Astrocyte (in vitro differentiated cells and primary cell): Measurements from ENCODE around the gene TENT5C. TPM values are rescaled to one million over a fixed set of nuclear protein-coding genes. Genes with fewer than 3 reads are reported as not detected.

Source experiments
- DNase-seq: peaks from one replicate; pipeline ENCODE4 v3.0.0-alpha.2; 2010; ENCODE audit warnings: low read depth
- FAIRE-seq: peaks from 2 replicates; lab custom pipeline; 2011; peaks lifted over from hg19 to GRCh38; lab: Jason Lieb, UNC
- H2AFZ ChIP-seq: 2 replicates; pipeline ENCODE4 v1.6.0; 2012; ENCODE audit warnings: low read depth, low read length, inconsistent platforms
- H3K27ac ChIP-seq: 2 replicates; pipeline ENCODE4 v1.5.1; 2011; ENCODE audit warnings: low read depth, low read length, inconsistent platforms
- H3K27me3 ChIP-seq: 2 replicates; pipeline ENCODE4 v1.6.0; 2011; ENCODE audit warnings: low read length, inconsistent platforms; ENCODE audit not compliant: insufficient read depth
- H3K36me3 ChIP-seq: 2 replicates; pipeline ENCODE4 v1.5.1; 2011; ENCODE audit warnings: low read length, inconsistent platforms; ENCODE audit not compliant: insufficient read depth
- H3K4me1 ChIP-seq: 2 replicates; pipeline ENCODE4 v1.5.1; 2011; ENCODE audit warnings: low read length, inconsistent platforms; ENCODE audit not compliant: insufficient read depth
- H3K4me2 ChIP-seq: 2 replicates; pipeline ENCODE4 v1.6.0; 2012; ENCODE audit warnings: low read length, inconsistent platforms
- H3K4me3 ChIP-seq: 2 replicates; pipeline ENCODE4 v1.5.1; 2011; ENCODE audit warnings: low read depth, mild to moderate bottlenecking, low read length, inconsistent platforms; ENCODE audit not compliant: insufficient read depth
- H3K79me2 ChIP-seq: 2 replicates; pipeline ENCODE4 v1.6.0; 2012; ENCODE audit warnings: mild to moderate bottlenecking, low read length, inconsistent platforms; ENCODE audit not compliant: insufficient read depth
- H3K9ac ChIP-seq: 2 replicates; pipeline ENCODE4 v1.6.0; 2012; ENCODE audit warnings: mild to moderate bottlenecking, low read length, inconsistent platforms
- H3K9me3 ChIP-seq: 2 replicates; pipeline ENCODE4 v1.5.1; 2012; ENCODE audit warnings: low read depth, mild to moderate bottlenecking, low read length, inconsistent platforms; ENCODE audit not compliant: insufficient read depth
- H4K20me1 ChIP-seq: 2 replicates; pipeline ENCODE4 v1.6.0; 2012; ENCODE audit warnings: low read length, inconsistent platforms; ENCODE audit not compliant: insufficient read depth
- H3K27ac Mint-ChIP-seq: one replicate; pipeline ENCODE4 v1.8.0; 2021; ENCODE audit warnings: mild to moderate bottlenecking, mixed read lengths; ENCODE audit not compliant: unreplicated experiment
- H3K27me3 Mint-ChIP-seq: one replicate; pipeline ENCODE4 v1.8.0; 2021; ENCODE audit warnings: low read depth, mixed read lengths; ENCODE audit not compliant: unreplicated experiment
- H3K36me3 Mint-ChIP-seq: one replicate; pipeline ENCODE4 v1.8.0; 2021; ENCODE audit warnings: low read depth, mixed read lengths; ENCODE audit not compliant: unreplicated experiment
- H3K4me1 Mint-ChIP-seq: one replicate; pipeline ENCODE4 v1.8.0; 2021; ENCODE audit warnings: low read depth, mixed read lengths; ENCODE audit not compliant: unreplicated experiment
- H3K4me3 Mint-ChIP-seq: one replicate; pipeline ENCODE4 v1.8.0; 2021; ENCODE audit warnings: mild to moderate bottlenecking, moderate library complexity, mixed read lengths; ENCODE audit not compliant: unreplicated experiment
- H3K9me3 Mint-ChIP-seq: one replicate; pipeline ENCODE4 v1.8.0; 2021; ENCODE audit warnings: mild to moderate bottlenecking, mixed read lengths; ENCODE audit not compliant: unreplicated experiment
- EZH2 ChIP-seq: IDR thresholded peaks from 2 replicates; pipeline ENCODE4 v1.6.1; 2012; ENCODE audit warnings: mild to moderate bottlenecking, low read length, inconsistent platforms; ENCODE audit not compliant: insufficient read depth
- total RNA-seq: library from RNA; stranded (reverse); gene quantifications from 2 replicates; pipeline ENCODE4 v1.2.1, GENCODE V29; 2021
- TF ChIP-seq, protein P1 (sequence below): IDR thresholded peaks from 2 replicates; pipeline ENCODE4 v1.5.1; 2011; ENCODE audit warnings: low read depth, mild to moderate bottlenecking, inconsistent platforms, low read length, moderate library complexity; ENCODE audit not compliant: insufficient read depth

TENT5C gene
- total RNA-seq, 1 donor from 2014 or later: 0.77 TPM

DNA sequence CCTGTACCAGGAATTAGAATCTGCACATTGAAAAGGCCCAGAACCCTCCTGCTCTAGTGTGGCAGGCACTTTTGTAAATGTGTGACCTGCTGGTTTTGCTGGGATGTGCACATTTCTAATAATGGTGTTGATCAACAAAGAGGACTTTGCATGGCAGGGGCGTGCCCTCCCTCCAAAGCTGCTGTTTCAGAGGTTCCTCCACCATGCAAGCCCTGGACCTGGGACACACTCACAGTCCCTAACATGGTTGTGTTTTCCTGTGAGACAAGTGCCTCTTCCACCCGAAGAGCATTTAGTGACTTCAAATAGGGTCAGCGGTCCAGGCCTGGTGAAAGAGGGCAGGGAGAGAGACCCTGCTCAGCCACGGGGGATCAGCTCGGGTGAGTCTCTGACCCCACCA, 28.1 kb downstream of the TENT5C start:
- H3K9me3 ChIP-seq: no peaks in the 10 kb centered on the region
- H3K36me3 Mint-ChIP-seq: peaks cover 2% of the 10 kb centered on the region
- no peak overlapping the region for H3K9ac ChIP-seq
- H3K27ac Mint-ChIP-seq: no peak overlapping the region
- H3K4me1 Mint-ChIP-seq: peaks cover 5% of the 10 kb centered on the region
- DNase-seq (no peak), FAIRE-seq (no peak)
- no peaks in the 10 kb centered on the region for H3K79me2 ChIP-seq
- TF ChIP-seq EZH2: no peak
- TF ChIP-seq, protein P1, sequence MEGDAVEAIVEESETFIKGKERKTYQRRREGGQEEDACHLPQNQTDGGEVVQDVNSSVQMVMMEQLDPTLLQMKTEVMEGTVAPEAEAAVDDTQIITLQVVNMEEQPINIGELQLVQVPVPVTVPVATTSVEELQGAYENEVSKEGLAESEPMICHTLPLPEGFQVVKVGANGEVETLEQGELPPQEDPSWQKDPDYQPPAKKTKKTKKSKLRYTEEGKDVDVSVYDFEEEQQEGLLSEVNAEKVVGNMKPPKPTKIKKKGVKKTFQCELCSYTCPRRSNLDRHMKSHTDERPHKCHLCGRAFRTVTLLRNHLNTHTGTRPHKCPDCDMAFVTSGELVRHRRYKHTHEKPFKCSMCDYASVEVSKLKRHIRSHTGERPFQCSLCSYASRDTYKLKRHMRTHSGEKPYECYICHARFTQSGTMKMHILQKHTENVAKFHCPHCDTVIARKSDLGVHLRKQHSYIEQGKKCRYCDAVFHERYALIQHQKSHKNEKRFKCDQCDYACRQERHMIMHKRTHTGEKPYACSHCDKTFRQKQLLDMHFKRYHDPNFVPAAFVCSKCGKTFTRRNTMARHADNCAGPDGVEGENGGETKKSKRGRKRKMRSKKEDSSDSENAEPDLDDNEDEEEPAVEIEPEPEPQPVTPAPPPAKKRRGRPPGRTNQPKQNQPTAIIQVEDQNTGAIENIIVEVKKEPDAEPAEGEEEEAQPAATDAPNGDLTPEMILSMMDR: no peak
- H4K20me1 ChIP-seq: no peaks in the 10 kb centered on the region
- H3K36me3 ChIP-seq: no peaks in the 10 kb centered on the region
- H3K4me3 Mint-ChIP-seq: no peak overlapping the region
- H3K4me1 ChIP-seq: no peaks in the 10 kb centered on the region
- H3K27me3 ChIP-seq: peaks cover 11% of the 10 kb centered on the region
- H3K27ac ChIP-seq: no peak overlapping the region
- H3K4me3 ChIP-seq: no peak overlapping the region
- no peak overlapping the region for H3K4me2 ChIP-seq
- peaks cover 65% of the 10 kb centered on the region for H3K27me3 Mint-ChIP-seq
- H2AFZ ChIP-seq: no peak overlapping the region
- no peaks in the 10 kb centered on the region for H3K9me3 Mint-ChIP-seq

DNA sequence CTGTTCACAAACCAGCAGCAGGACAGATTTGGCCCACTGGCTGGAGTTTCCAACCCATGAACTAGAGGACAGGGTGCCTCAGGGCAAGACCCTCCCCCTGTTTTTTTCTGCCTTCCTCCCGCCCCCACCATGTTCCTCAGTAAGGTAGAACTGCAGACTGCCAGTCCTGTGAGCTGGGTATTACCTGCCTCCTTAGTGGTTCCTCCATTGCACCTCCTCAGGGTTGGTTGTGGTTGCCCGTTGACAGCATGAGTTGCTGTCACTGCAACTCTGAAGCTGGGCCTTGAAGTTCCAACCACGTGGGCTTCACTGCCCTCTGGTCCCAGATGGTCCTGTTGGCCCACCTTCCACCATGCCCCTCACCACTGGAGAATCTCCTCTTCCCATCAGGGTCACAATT, 28.8 kb downstream of the TENT5C start:
- H3K27ac ChIP-seq: no peak overlapping the region
- Mint-ChIP-seq H3K4me1 (peaks cover 5% of the 10 kb centered on the region), H3K4me3 (no peak overlapping the region), H3K27ac (no peak overlapping the region), H3K9me3 (no peaks in the 10 kb centered on the region), H3K36me3 (peaks cover 2% of the 10 kb centered on the region), H3K27me3 (peaks cover 61% of the 10 kb centered on the region)
- FAIRE-seq (no peak), DNase-seq (no peak)
- no peak overlapping the region for H3K4me2 ChIP-seq
- H2AFZ ChIP-seq: no peak overlapping the region
- no peaks in the 10 kb centered on the region for H4K20me1 ChIP-seq
- peaks cover 11% of the 10 kb centered on the region for H3K27me3 ChIP-seq
- H3K4me1 ChIP-seq: no peaks in the 10 kb centered on the region
- H3K4me3 ChIP-seq: no peak overlapping the region
- no peaks in the 10 kb centered on the region for H3K79me2 ChIP-seq
- no peaks in the 10 kb centered on the region for H3K36me3 ChIP-seq
- no peak for TF ChIP-seq EZH2
- TF ChIP-seq, protein P1: no peak
- no peaks in the 10 kb centered on the region for H3K9me3 ChIP-seq
- H3K9ac ChIP-seq: no peak overlapping the region

DNA sequence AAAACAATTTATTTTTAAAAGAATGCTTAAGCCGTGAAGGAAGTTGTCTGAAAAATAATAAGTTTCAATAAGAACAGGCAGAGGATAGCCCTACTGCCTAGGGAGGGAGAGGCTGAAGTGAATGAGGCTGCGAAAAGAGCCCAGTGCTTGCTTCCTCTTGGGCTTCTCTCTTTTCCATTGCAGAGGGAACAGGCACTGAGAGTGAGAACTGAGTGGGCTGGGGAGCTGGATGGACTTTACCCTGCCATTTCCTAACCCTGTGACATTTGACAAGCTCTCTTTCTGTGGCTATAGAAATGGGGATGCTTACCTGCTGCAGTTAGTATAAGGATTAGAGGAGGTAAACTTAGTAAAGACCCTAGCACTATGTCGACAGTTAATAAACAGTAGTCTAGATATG, 30.0 kb downstream of the TENT5C start:
- Histone ChIP-seq H3K79me2 (no peaks in the 10 kb centered on the region), H3K27me3 (peaks cover 13% of the 10 kb centered on the region), H3K9ac (no peak overlapping the region), H3K36me3 (no peaks in the 10 kb centered on the region), H3K4me1 (no peaks in the 10 kb centered on the region), H3K27ac (no peak overlapping the region), H4K20me1 (no peaks in the 10 kb centered on the region), H3K9me3 (no peaks in the 10 kb centered on the region), H2AFZ (no peak overlapping the region), H3K4me3 (no peak overlapping the region), H3K4me2 (no peak overlapping the region)
- Mint-ChIP-seq H3K4me1 (peaks cover 2% of the 10 kb centered on the region), H3K9me3 (no peaks in the 10 kb centered on the region), H3K36me3 (no peaks in the 10 kb centered on the region), H3K27ac (no peak overlapping the region), H3K4me3 (no peak overlapping the region), H3K27me3 (peaks cover 64% of the 10 kb centered on the region)
- FAIRE-seq (no peak), DNase-seq (no peak)
- no peak for TF ChIP-seq EZH2
- TF ChIP-seq, protein P1: no peak
